Dermis microvascular lymphatic vessel endothelial cell (primary cell): Measurements from ENCODE around the gene DDX47. TPM values are rescaled to one million over a fixed set of nuclear protein-coding genes. Genes with fewer than 3 reads are reported as not detected.
"Not testable (repeated sequence)": the region's sequence is repeated elsewhere in the genome, so short reads cannot be mapped to it uniquely, and the experiment has no call there.

Experiments used
- DNase-seq, 2 donors: peaks; one replicate each; pipeline versions ENCODE4 v3.0.0 to v3.0.0-alpha.2; 2010; ENCODE audit warnings: low read depth in 2 of 2
- total RNA-seq: library from RNA; depleted of rRNA; stranded (reverse); fragments of >200 nt; gene quantifications from 2 replicates; pipeline ENCODE4 v1.2.1, GENCODE V29; 2014

The DDX47 gene
- total RNA-seq, 1 donor from 2014 or later, result 46.9 TPM

DNA sequence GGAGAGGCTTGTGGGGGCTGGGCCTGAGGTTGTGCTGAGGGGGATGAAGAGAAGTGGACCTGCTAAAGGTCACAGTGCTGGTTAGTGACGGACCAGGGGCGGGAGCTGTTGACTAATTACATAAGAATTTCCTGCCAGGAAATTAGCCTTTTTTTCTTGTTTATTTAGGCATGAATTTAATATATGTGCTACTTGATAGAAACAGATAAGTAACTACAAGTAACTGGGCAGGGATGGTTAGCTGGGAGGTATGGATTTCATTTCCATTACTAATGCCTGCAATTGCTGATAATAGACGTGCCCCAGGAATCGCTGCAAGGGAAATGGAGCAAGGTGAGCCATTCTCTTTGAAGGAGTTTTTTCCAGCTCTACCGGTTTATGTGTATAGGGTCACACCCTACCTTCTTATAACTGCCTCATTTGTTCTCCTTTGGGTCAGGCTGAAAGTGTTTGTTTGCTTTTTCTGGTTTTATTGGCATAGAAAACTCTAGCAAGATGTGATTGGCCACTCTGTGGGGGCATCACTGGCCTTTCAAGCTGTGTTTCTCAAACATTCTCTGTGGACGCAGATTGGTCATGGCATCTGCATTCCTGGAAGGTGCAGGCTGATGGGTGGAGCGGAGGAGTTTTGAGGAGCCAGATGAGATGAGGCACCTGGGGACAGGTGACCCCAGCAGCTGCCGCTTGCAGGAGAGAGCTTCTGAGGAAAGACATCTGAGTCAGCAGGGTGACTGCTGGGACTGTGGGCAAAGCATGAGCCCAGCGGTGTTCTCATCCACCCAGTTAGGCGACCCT lies 59.2 kb downstream of the DDX47 start:
- DNase-seq, result peak; percentile 24 to 78

GRCh38 chr12:12872934-12873275 lies 59.8 kb downstream of the DDX47 start:
- DNase-seq, result no peak

DNA sequence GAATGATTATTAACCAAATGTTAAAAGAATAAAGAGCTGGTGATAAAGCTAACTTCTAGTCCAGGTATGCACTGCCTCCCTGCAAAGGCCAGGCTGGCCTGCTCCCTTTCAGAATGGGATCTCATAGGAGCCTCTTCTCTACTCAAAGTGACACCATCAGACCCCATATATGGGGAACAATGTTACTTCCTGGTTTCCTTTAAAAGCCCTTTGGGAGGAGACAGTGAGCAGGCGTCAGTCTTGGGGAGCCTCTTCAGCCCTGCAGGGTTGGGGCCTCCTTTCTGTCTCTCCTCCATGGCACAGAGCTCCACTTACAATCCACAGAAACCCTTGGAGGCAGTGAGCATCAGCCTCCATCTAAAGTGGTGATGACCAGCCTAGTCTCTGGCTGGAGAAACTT lies 60.9 kb downstream of the DDX47 start:
- DNase-seq, result no peak

GRCh38 chr12:12875301-12875700 lies 62.2 kb downstream of the DDX47 start:
- DNase-seq, result not testable (repeated sequence)

GRCh38 chr12:12877153-12877768 lies 64.1 kb downstream of the DDX47 start:
- DNase-seq, result no peak

DNA sequence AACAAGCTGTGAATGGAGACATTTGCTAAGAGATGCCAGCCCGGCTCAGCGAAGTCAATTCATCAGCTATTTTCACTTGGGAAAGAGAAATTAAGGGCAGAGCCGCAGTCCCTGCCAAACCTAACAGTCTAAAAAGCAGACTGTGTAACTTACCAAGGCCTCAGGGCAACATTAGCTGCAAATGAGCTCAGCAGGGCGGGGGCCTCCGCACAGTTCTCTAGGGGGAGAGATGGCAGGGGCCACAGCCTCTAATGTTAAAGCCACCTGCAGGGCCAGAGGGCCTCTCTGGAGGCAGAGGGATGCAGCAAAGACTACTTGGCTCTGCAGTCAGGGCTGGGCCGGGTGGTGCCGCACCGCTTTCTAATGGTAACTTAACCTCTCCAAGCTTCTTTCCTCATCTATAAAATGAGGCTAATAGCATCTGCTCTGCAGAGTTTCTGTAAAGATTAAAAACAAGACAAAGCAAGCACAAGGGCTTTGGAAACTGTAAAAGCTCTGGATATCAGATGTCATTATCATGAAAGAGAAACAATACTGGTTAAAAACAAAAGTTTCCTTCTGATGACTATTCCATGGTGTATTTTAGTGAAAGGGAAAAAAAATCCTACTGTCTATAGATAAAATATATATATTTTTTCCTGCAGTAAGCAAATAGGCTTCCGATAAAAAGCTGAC lies 64.8 kb downstream of the DDX47 start:
- no peak for DNase-seq

Other genes with a start within 250 kb of the DDX47 start
- gene CREBL2, start 201.5 kb upstream of the DDX47 start, total RNA-seq, result 31.5 and 34.0 TPM in 2 replicates
- gene GPR19, start 117.2 kb upstream of the DDX47 start, total RNA-seq, result 0.38 and 0.64 TPM in 2 replicates
- gene CDKN1B, start 96.0 kb upstream of the DDX47 start, total RNA-seq, result 68.8 and 73.6 TPM in 2 replicates
- 38.9 and 41.6 TPM in 2 replicates for gene APOLD1, start 27.7 kb upstream of the DDX47 start, total RNA-seq
- gene GPRC5A, start 78.2 kb downstream of the DDX47 start, total RNA-seq, result 0.89 and 1.8 TPM in 2 replicates
- not detected in 2 replicates for gene GPRC5D, start 138.8 kb downstream of the DDX47 start, total RNA-seq
- 20.5 and 38.8 TPM in 2 replicates for gene HEBP1, start 186.9 kb downstream of the DDX47 start, total RNA-seq
- gene FAM234B, start 231.0 kb downstream of the DDX47 start, total RNA-seq, result 7.3 and 10.5 TPM in 2 replicates